ENCODE results near the gene MAPK8IP3.

Gene MAPK8IP3

DNA sequence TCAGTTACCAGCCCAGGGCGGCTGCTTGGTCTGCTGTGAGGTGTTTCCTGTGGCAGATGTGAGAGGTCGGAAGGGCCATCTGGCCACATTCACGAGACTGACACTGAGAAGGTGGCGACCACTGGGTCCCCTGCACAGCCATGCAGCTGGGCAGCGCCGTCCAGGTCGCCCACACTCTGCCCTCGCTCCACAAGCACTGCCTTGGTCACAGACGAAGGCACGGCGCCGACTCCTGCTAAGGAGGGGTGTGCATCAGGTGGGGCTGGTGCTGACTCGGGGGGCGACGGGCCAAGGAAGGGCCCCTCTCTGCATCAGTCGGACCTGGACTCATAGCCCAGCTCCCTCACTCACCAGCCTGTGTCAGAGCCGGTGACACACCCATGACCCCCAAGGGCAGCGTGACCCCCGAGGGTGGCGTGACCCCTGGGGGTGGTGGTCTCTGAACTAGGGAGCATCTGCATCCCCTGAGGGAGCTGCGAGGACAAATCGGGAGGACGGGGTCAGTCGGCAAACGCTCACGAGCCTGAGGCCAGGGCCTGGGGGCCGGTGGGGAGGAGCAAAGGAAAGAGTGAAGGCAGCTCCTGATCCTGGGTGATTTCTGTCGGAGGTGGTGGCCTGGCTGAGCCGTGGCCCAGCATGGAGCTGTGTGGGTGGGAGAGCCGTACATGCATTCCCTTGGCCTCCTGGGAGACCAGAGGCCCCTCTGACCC is 34.9 kb downstream of the MAPK8IP3 start:
- DNase-seq (ENCODE audit: low read depth in 2 of 2): no peak

DNA sequence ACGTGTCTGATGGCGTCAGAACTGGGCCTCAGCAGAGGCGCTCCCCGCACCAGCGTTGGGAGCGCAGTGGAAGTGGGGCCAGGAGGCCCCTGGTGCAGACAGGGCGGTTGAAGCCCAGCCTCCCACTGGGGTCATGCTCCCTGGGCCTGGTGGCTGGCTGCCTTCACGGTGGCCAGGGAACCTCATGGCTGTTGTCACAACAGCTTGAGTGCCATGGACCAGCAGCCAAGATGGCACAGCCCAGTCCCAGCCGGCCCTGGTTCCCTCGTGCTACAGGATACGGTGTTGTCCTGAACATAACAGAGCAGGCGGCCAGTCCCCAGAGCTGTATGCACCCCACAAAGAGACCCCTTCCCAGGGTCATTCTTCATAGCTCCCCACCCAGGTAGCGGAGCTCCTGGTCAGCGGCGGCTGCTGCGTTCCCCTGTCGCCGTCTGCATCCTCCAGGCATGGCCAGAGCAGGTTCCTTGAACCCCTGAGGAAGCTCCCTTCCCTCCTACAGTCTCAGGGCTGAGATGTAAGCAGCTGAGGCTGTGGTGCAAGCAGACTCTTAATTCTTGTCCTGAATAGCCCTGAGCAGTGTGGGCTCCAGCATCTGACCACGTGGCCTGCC is 35.7 kb downstream of the MAPK8IP3 start:
- DNase-seq (ENCODE audit: low read depth in 2 of 2): no peak

DNA sequence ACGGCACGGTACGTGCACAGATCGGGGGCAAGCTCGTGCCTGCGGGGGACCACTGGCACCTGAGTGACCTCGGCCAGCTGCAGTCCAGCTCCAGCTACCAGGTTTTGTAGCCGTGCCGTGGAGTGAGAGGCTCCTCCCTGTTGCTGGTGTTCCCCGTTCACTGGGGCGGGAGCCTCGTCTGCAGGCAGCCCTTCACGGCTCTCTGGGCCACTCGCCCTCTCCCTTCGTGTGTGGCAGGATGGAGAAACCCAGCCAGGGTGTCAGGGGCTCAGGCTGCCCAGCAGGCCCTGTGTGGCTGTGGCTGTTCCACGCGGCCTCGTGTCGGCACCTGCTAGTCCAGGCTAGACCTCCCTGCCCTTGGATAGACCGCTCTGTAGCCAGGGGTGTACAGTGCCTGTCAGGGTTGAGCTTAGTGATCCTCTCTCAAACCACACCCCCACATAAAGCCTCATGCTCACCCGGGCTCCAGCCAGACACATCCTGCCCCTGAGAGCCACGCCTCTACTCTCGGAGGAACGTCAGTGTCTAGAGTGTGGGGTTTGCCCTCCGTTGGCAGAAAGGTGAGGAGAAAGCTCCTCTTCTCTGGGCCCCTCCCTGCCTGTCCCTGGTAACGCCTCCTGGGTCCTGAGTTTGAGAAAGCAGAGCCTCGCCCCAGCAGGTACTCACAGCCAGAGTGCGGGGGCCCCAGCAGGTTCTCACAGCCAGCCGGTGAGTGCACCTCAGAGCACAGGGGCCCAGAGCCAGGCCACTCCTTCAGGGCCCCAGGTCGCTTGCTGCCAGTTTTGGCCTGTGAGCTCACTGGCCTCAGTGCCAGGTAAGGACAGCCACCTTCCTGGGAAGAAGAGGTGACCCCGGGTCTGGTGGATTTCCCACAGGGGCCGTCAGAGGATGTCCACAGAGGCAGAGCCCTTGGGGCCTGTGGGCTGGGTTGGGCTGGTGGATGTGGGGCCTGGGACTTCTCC is 37.7 kb downstream of the MAPK8IP3 start:
- no peak for DNase-seq (ENCODE audit: low read depth in 2 of 2)

DNA sequence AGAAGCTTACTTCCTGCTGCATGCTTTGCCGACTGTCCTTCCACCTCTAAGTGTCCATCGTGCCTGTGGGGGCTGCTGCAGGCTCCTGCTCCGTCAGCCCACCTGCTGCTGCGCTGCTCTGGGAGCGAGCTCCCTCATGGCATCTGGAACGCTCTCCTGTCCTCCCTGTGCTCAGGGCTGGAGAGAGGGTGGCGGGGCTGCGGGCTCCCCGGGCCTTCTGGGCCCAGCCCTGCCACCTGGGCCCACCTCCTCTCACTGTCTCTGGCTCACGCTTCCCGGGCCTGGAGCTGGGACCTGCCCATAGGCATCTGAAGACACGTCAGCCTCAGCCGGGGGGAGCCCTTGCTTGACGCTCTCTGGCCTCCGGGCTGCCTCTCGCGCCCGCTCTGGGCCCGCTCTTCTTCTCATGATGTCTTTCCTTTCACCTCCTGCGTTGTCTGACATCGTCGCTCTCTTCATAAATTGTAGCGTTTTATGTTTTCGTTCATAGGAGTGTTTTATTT is 38.4 kb downstream of the MAPK8IP3 start:
- no peak for DNase-seq (ENCODE audit: low read depth in 2 of 2)

GRCh38 chr16:1745181-1745899 is 39.3 kb downstream of the MAPK8IP3 start:
- DNase-seq (ENCODE audit: low read depth in 2 of 2): no peak

DNA sequence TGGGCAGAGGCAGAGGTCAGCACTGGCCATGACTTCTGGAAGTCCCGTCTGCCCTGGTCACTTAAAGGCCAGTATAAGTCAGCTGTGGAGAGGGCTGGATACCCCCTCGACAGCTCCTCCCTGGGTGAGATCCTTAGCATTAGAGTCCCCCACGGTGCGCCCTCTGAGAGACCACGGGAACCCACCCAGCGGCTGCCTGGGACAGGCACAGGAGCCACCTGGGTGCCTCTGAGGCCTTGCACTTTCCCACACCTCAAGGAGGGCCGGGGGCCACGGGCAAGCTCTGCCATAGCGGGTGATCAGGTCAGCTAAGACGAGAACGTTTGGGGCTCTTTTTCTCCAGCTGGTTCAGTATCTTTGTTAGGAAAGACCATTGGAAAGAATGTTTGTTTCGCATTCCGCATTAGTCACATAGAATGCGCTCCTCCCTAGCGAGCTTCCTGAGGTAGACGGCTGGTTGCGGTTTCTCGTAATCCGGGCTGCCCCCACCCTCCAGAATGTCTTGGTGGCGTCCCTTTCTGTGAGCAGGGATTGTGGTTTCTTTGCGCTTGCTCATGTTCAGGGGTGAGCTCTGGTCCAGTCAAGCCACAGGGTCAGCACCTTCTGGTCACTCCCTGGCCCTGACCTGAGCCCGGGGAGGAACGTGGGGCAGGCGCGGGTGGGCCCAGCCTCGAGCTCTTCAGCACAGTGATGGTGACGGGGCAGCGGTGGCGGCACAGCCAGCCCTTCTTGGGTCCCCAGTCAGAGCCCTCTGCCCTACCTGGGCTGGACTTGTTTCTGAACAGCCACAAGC is 40.1 kb downstream of the MAPK8IP3 start:
- no peak for DNase-seq (ENCODE audit: low read depth in 2 of 2)

DNA sequence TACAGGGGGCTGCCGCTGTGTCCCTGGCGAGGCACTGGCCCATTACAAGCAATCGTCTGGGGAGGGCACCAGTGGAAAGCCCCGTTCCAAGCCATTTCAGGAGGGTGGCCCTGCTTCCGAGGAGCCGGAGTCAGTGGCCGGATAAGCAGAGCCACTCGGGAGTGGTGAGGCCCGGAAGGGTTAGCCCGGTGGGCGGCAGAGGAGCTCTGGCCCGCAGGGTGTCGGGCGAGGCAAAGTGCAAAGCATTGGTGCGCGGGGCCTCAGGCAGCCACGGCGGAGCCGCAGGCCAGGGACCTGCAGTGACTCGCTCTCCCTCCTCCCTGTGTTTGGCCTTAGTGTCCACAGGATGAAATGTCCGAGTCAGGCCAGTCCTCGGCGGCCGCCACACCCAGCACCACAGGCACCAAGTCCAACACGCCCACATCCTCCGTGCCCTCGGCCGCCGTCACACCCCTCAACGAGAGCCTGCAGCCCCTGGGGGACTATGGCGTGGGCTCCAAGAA is 40.7 kb downstream of the MAPK8IP3 start:
- no peak for DNase-seq (ENCODE audit: low read depth in 2 of 2)

- no peak for DNase-seq (ENCODE audit: low read depth in 2 of 2)
Measured at GRCh38 chr16:1747934-1748333, 41.9 kb downstream of the MAPK8IP3 start.

- no peak for DNase-seq (ENCODE audit: low read depth in 2 of 2)
Measured at GRCh38 chr16:1749152-1750117, 43.4 kb downstream of the MAPK8IP3 start.

DNA sequence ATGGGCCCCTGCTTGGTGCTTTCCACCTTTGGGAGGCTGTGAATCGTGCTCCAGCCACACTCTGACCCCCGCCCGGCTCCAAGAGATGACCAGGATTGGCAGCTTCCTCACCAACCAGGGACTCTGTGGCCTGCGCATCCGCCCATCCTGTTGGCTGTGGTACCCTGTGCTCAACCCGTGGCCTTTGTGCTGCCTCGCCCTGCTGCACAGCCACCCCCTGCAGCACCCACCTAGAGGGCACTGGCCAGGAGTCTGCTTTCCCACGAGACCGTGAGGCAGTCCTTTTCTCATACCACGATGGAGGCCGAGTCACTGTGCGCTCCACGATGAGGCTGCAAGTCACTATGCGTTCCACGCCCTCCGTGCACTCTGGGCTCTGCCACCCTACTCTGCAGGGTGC is 46.0 kb downstream of the MAPK8IP3 start:
- no peak for DNase-seq (ENCODE audit: low read depth in 2 of 2)

DNA sequence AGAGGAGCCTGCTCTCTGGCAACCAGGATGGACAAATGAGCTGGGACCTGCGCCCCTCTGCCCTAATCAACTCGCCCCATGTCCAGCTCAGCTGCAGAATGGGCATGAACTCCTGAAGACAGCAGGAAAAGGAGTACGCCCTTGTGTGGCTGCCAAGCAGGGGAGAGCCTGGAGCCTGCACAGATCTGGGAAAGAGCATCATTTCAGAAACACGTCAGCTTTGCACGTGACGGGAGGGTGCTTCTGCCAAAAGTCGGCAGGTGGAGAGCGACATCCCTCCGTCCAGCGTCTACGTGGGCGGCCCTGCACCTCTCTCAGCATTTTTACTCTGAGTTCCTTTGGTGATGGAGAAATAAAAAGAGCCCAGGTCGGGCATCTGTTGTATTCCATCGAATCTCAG is 46.9 kb downstream of the MAPK8IP3 start:
- DNase-seq (ENCODE audit: low read depth in 2 of 2): no peak

GRCh38 chr16:1754204-1754603 is 48.2 kb downstream of the MAPK8IP3 start:
- DNase-seq (ENCODE audit: low read depth in 2 of 2): no peak

- DNase-seq (ENCODE audit: low read depth in 2 of 2): no peak
Measured at GRCh38 chr16:1757714-1758461, 51.9 kb downstream of the MAPK8IP3 start.

DNA sequence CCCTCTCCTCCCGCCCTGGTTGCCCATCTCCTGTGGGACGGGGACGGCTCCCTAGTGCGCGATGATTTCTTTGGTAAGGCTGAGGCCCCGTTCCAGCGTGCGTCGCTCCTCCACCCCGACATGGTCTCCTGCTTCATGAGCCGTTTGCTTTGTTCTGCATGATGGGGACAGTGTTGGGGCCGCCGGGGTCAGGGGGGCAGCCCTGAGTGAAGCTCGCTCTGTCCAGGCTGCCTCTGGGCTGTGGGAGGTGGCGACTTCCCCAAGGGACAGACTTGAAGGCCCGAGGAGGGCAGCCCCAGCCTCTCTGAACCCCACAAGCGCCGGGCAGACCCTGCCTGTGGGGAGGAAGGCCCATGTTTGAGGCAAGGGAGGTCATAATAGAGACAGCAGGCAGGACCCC is 52.9 kb downstream of the MAPK8IP3 start:
- no peak for DNase-seq (ENCODE audit: low read depth in 2 of 2)

- DNase-seq (ENCODE audit: low read depth in 2 of 2): no peak
Measured at GRCh38 chr16:1759511-1759910, 53.5 kb downstream of the MAPK8IP3 start.

DNA sequence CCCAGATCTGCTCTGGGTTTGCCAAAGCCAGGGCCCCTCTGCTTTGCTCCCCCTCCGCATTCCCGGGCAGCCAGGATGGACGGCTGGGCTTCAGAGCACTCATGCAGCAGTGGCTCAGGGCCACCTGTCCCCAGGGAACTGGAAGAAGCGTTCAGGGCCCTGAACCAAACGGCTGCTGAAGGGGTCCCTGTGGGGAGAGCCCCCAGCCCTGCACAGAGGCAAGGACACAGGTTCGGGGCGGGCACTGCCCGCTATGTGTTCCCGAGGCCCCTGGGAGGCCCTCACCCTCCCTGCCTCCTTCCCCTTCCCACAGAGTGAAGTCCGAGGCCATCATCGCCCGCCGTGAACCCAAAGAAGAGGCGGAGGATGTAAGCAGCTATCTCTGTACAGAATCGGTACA is 54.9 kb downstream of the MAPK8IP3 start:
- DNase-seq (ENCODE audit: low read depth in 2 of 2): no peak

- DNase-seq (ENCODE audit: low read depth in 2 of 2): no peak
Measured at GRCh38 chr16:1761751-1762150, 55.8 kb downstream of the MAPK8IP3 start.

DNA sequence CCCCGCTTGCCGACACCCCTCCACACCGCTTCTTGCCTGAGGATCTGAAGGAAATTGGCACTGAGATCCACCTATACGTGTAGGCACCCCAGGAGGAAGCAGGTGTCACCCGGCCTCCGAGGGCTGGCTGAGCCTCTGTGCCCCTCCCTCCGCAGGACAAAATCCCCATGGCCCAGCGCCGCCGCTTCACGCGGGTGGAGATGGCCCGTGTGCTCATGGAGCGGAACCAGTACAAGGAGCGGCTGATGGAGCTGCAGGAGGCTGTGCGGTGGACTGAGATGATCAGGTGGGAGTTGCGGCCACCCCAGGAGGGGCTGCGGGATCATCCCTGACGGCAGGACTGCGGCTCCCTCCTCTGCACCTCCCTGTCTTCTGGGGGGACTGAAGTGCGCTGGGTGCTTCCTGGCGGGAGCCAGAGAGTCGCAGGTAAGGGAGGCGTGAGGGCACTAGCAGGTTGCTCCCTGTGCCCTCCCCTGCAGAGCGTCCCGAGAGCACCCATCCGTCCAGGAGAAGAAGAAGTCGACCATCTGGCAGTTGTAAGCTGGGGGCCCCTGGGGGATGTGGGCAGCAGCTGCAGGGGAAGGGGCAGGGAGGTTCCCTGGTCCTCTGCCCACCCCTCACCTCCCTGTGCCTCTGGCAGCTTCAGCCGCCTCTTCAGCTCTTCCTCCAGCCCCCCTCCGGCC is 56.3 kb downstream of the MAPK8IP3 start:
- DNase-seq (ENCODE audit: low read depth in 2 of 2): no peak

All from stimulated activated CD8-positive, alpha-beta memory T cell treated with anti-CD3 and anti-CD28 coated beads, Interleukin-2, amount 100 ng/mL, for 48 hours (primary cell).